ENCODE measurements around the gene CX3CL1. TPM values are rescaled to one million over a fixed set of nuclear protein-coding genes. Genes with fewer than 3 reads are reported as not detected.

The CX3CL1 gene
- total and polyA plus RNA-seq, 9 donors = 2.2 to 12.2 (median 6.9) TPM

- Histone ChIP-seq H3K9me3 (no peaks in the 10 kb centered on the region), H3K4me3 (no peak overlapping the region), H3K4me1 (ENCODE audit: insufficient read depth) (no peaks in the 10 kb centered on the region), H3K27ac (no peak overlapping the region), H3K27me3 (no peaks in the 10 kb centered on the region), H3K36me3 (no peaks in the 10 kb centered on the region)
- intact Hi-C loops (cut with DNase I) = no loop called here
- no peak for TF ChIP-seq POLR2A (IDR thresholded peaks at IDR 0.05)
- no peak for TF ChIP-seq CTCF (IDR thresholded peaks at IDR 0.05)
- TF ChIP-seq EP300 (IDR thresholded peaks at IDR 0.05) = no peak
- WGBS, 3 donors = 75 to 87% (median 84%) methylated on average over 3 of the region's 3 CpGs
- no peak for DNase-seq
Observed at GRCh38 chr16:57331355-57331754, 40.9 kb upstream of the CX3CL1 start.

DNA sequence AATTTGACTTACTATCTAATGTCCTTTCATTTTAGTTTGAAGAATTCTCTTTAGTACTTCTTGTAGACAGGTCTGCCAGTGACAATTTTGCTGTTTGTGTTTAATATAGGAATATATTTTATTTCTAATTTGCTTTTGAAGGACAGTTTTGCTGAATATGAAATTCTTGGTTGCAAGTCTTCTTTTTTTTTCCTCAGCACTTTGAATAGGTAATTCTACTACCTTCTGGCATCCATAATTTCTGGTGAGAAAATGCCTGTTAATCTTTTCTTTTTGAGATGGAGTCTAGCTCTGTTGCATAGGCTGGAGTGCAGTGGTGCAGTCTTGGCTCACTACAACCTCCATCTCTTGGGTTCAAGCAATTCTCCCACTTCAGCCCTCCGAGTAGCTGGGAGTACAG is 38.9 kb upstream of the CX3CL1 start:
- no peak for TF ChIP-seq CTCF (IDR thresholded peaks at IDR 0.05)
- TF ChIP-seq EP300 (IDR thresholded peaks at IDR 0.05) = no peak
- no peak for TF ChIP-seq POLR2A (IDR thresholded peaks at IDR 0.05)
- Histone ChIP-seq H3K9me3 (no peaks in the 10 kb centered on the region), H3K27ac (no peak overlapping the region), H3K4me3 (no peak overlapping the region), H3K27me3 (no peaks in the 10 kb centered on the region), H3K36me3 (no peaks in the 10 kb centered on the region), H3K4me1 (ENCODE audit: insufficient read depth) (no peaks in the 10 kb centered on the region)
- 91 to 94% (median 93%) methylated on average over 1 of the region's 1 CpG for WGBS, 3 donors
- intact Hi-C loops (cut with DNase I) = no loop called here
- DNase-seq = no peak

DNA sequence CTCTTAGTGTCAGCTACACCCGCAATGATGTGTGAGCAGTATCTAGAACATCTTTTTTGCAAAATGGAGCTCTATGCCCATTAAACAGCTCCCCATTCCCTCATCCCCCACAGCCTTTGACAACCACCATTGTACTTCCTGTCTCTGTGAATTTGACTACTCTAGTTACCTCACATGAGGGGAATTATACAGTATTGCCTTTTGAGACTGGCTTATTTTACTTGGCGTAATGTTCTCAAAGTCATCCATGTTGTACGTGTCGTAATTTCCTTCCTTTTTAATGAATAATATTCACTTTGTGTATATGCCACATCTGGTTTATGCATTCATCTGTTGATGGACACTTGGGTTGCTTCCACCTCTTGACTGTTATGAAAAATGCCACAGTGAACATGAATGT is 36.9 kb upstream of the CX3CL1 start:
- H3K4me3 ChIP-seq = no peak overlapping the region
- H3K27ac ChIP-seq = no peak overlapping the region
- no peaks in the 10 kb centered on the region for H3K27me3 ChIP-seq
- TF ChIP-seq EP300 (IDR thresholded peaks at IDR 0.05) (no peak), CTCF (IDR thresholded peaks at IDR 0.05) (no peak), POLR2A (IDR thresholded peaks at IDR 0.05) (no peak)
- no peak for DNase-seq
- 91 to 92% (median 92%) methylated on average over 4 of the region's 4 CpGs for WGBS, 3 donors
- intact Hi-C loops (cut with DNase I) = no loop called here
- H3K4me1 ChIP-seq (ENCODE audit: insufficient read depth) = no peaks in the 10 kb centered on the region
- no peaks in the 10 kb centered on the region for H3K36me3 ChIP-seq
- no peaks in the 10 kb centered on the region for H3K9me3 ChIP-seq

DNA sequence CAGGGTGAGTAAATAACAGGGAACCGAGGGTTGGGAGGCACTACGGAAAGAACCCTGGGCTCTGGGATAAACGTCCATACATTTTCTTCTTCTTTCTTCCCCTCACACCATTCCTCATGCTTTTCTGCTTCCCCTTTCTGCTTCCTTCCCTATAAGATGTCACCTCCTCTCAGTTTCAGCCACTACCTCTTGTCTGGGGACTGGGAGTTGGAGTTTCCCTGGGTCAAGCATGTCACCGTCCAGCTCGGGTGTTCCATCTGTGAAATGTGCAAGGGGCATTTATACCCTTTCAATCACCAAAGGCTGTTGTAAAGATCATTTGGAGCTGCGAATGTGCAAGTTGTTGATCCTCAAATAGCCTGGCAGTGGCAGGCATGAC is 31.2 kb upstream of the CX3CL1 start:
- H3K4me3 ChIP-seq = no peak overlapping the region
- no peaks in the 10 kb centered on the region for H3K27me3 ChIP-seq
- no peak overlapping the region for H3K27ac ChIP-seq
- H3K36me3 ChIP-seq = no peaks in the 10 kb centered on the region
- no peak for DNase-seq
- intact Hi-C loops (cut with DNase I) = no loop called here
- no peaks in the 10 kb centered on the region for H3K4me1 ChIP-seq (ENCODE audit: insufficient read depth)
- 77 to 87% (median 82%) methylated on average over 6 of the region's 6 CpGs for WGBS, 3 donors
- TF ChIP-seq POLR2A (IDR thresholded peaks at IDR 0.05) (no peak), EP300 (IDR thresholded peaks at IDR 0.05) (no peak), CTCF (IDR thresholded peaks at IDR 0.05) (no peak)
- no peaks in the 10 kb centered on the region for H3K9me3 ChIP-seq

Data from ovary (tissue), 9 donors.